HG02943 (cell line): ENCODE data around the gene CHD1.

Experiments
- ATAC-seq: cut with Tn5 transposase; IDR thresholded peaks from one replicate; pipeline ENCODE4 v1.9.1; 2021; ENCODE audit warnings: mild to moderate bottlenecking, low read depth, moderate library complexity; ENCODE audit not compliant: unreplicated experiment

CHD1 gene

DNA sequence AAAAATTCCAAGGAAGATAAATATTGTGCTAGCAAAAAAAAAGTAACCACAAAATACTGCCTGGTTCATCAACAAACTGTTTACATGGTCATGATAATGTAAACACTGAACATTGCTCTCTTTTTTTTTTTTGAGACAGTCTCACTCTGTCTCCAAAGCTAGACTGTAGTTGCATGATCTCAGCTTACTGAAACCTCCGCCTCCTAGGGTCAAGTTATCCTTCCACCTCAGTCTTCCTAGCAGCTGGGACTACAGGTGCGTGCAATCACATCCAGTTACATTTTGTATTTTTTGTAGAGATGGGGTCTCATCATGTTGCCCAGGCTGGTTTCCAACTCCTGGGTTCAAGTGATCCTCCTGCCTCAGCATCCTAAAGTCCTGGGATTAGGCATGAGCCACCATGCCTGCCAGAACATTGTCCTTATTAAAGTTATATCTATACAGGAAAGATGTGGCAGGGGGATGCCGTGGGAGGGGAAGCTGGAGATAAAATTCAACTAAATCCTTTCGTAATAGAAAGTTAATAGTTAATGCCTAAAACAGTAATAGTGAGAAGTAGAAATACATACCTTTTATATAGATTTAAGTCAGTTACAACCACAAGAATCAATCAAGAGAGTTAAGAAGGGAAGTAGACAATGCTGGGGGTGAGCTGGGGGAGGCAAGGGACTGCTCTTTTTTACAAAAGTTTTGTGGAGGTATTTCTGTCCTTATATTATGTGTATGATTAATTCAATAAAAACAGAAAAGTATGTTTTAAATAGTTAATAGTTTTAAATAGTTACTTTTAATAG lies 103.0 kb downstream of the CHD1 start:
- no peak for ATAC-seq

DNA sequence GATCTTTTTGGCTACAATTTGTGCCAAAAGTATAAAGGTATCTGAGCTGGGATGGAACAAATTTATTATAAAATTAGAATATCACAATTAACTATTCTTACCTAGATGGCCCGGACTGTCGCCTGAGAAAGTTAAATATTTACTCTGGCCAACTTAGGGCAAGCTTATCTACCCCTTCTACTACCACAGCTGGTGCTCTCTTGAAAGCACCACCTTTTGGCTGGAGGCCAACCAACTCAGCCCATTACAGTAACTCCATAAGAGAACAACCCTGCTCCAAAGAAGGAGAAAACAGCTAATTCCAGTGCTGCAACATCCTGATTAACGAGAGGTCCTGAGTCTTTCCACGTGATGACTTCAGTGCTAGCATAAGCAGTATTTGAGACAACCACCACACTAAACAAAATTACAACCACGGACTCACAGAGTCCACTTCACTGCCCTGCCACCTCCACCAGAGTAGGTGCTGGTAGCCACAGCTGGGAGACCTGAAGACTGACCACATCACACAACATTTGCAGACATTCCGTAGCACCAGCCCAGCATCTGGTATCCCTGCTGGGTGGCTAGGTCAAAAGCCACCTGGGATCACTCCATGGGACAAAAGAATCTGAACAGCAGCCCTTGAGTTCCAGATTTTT lies 112.1 kb downstream of the CHD1 start:
- no peak for ATAC-seq

DNA sequence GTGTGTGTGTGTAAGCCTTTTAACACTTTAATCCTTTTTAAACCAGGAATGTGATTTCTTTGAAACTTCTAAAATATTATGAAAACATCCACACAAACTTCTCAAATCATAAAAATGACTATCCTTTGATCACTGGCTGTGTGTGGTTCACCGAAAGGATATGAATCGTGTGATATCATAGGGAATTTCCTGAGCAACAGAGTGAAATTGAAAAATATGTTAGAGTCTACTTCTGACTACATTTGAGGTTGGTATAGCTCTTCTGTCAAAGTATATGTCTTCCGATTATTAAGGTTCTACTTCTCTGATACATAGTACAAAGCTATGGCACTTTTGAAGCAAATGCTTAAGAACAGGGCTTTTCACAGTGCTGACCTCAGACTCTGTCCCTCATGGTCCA lies 115.1 kb downstream of the CHD1 start:
- ATAC-seq = no peak

DNA sequence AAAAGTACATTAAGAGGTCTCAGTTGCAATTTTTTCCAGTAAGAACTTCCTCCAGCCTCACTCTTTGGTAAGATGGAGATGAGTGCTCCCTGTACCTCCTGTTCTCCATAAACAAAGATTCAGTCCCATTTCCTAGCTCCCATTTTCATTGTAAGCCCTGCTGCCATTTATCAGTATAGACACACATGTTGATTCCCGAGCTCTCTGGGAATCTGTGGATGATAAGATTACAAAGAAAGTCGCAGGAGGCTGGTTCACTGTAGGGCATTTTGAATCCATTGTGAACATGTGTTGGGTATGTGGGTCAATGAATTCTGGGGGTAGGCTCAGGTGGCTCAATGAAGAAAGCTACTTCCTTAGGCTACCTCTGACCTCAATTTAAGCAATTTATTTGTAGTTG lies 118.6 kb downstream of the CHD1 start:
- ATAC-seq = no peak

DNA sequence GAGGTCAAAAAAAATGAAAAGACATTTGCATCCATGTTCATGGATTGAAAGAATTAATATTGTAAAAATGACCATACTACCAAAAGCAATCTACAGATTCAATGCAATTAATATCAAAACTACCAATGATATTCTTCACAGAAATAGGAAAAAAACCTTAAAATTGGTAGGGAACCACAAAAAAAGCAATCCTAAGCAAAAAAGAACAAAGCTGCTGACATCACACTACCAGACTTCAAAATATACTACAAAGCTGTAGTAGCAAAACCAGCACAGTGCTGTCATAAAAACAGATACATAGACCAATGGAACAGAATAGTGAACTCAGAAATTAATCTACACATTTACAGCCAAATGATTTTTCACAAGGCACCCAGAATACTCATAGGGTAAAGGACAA lies 121.0 kb downstream of the CHD1 start:
- ATAC-seq = no peak

DNA sequence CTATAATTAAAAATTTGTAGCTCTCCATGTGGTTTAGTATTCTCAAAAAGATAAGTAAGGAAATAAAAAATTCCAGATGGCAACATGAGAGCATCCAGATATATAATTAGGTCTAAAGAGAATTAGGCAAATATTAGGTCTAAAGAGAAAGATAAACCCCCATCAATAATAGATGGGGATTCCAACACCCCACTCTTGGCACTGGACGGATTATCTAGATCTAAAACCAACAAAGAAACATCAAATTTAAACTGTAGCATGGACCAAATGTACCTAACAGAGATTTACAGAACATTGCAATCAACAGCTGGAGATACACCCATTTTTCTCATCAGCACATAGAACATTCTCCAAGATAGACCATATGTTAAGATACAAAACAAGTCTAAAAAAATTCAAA lies 123.7 kb downstream of the CHD1 start:
- no peak for ATAC-seq

DNA sequence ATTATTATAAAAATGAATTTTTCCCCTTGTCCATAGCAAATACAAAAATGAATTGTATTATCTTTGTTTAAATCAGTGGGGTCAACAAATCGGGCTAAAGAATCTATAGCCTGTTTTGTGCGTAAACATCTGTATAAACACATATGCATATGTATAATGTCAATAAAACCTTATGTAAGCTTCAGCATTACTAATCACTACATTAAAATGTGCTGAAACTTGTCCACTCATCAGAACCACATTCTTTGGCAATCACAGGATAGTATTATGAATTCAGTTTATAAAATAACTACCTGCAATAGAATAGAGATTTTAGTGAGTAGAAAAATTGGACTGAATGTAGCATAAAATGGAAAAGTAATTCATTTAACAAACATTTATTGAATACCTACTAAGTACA lies 124.7 kb downstream of the CHD1 start:
- ATAC-seq = no peak
